ENCODE data around the gene FGF14.

FGF14 gene

DNA sequence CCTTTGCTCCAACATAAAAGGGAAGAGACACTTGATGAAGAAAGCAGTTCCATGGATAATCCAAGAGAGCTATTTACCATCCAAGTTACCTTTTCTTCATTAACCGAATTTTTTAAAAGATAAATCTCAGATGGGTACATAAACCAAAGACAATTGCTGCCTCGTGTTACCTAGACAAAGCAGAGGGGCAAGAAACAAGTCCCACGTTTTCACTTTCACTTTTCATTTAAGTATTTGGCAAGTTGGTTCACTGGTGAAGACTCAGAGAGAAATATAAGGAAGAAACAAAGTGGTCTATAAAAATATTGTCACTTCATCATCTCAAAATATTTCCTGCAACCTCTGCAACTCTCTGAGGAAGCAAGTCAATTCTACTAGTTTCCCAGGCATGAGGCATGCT, 446.1 kb downstream of the FGF14 start (continued):
- TF ChIP-seq, protein P1, sequence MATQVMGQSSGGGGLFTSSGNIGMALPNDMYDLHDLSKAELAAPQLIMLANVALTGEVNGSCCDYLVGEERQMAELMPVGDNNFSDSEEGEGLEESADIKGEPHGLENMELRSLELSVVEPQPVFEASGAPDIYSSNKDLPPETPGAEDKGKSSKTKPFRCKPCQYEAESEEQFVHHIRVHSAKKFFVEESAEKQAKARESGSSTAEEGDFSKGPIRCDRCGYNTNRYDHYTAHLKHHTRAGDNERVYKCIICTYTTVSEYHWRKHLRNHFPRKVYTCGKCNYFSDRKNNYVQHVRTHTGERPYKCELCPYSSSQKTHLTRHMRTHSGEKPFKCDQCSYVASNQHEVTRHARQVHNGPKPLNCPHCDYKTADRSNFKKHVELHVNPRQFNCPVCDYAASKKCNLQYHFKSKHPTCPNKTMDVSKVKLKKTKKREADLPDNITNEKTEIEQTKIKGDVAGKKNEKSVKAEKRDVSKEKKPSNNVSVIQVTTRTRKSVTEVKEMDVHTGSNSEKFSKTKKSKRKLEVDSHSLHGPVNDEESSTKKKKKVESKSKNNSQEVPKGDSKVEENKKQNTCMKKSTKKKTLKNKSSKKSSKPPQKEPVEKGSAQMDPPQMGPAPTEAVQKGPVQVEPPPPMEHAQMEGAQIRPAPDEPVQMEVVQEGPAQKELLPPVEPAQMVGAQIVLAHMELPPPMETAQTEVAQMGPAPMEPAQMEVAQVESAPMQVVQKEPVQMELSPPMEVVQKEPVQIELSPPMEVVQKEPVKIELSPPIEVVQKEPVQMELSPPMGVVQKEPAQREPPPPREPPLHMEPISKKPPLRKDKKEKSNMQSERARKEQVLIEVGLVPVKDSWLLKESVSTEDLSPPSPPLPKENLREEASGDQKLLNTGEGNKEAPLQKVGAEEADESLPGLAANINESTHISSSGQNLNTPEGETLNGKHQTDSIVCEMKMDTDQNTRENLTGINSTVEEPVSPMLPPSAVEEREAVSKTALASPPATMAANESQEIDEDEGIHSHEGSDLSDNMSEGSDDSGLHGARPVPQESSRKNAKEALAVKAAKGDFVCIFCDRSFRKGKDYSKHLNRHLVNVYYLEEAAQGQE (tag by site-specific recombination; IDR thresholded peaks at IDR 0.05): no peak
- TF ChIP-seq ZNF239 (tag by site-specific recombination; IDR thresholded peaks at IDR 0.05) (no peak), ZNF221 (tag by site-specific recombination; IDR thresholded peaks at IDR 0.05; ENCODE audit: borderline replicate concordance) (no peak), PRDM1 (tag by site-specific recombination; IDR thresholded peaks at IDR 0.05) (no peak), ZNF596 (tag by site-specific recombination; IDR thresholded peaks at IDR 0.05) (no peak), ZNF558 (tag by site-specific recombination; IDR thresholded peaks at IDR 0.05) (no peak), ZNF677 (tag by site-specific recombination; IDR thresholded peaks at IDR 0.05) (no peak)

DNA sequence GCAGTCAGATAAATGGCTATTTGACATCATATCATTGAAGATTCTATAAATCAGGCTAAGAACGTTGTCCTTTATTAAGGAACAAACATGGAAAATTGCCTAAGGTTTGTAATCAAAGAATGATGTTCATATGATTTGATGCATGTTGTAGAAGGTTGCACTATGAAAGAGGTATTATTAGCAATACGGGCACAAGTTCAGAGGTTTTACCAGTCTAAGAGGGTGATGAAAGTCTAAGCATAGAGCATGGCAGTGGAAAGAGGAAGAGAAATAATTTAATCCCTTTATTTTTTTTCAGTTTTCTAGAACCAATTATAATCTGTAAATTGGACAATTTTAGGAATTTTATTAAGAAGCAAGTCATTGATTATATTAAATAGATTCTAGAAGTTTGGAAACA, 450.7 kb downstream of the FGF14 start:
- Histone ChIP-seq H3K4me3 (ENCODE audit: low read depth, low read length) (no peak overlapping the region), H3K36me3 (ENCODE audit: control insufficient read depth in 2 of 2, insufficient read depth in 1 of 2, low read length in 2 of 2) (no peaks in the 10 kb centered on the region), H3K9me3 (ENCODE audit: control insufficient read depth, insufficient read depth, low read depth, low read length) (no peaks in the 10 kb centered on the region), H3K4me1 (ENCODE audit: control insufficient read depth, insufficient read depth, low read length) (no peaks in the 10 kb centered on the region), H3K27ac (ENCODE audit: extremely low read depth, low read depth, low read length) (no peak overlapping the region)
- TF ChIP-seq ZNF48 (tag by site-specific recombination; IDR thresholded peaks at IDR 0.05) (no peak), ZNF202 (tag by site-specific recombination; IDR thresholded peaks at IDR 0.05; ENCODE audit: borderline replicate concordance) (no peak), EGR2 (tag by site-specific recombination; IDR thresholded peaks at IDR 0.05; ENCODE audit: low read depth) (no peak), SALL2 (tag by site-specific recombination; IDR thresholded peaks at IDR 0.05; ENCODE audit: borderline replicate concordance) (no peak), ZBTB48 (tag by site-specific recombination; IDR thresholded peaks at IDR 0.05) (no peak), HOXC10 (CRISPR knock-in tag; IDR thresholded peaks at IDR 0.05) (no peak), HOXD13 (CRISPR knock-in tag; IDR thresholded peaks at IDR 0.05; ENCODE audit: borderline replicate concordance) (no peak), ZSCAN23 (tag by site-specific recombination; IDR thresholded peaks at IDR 0.05) (no peak)
- TF ChIP-seq, protein P2, sequence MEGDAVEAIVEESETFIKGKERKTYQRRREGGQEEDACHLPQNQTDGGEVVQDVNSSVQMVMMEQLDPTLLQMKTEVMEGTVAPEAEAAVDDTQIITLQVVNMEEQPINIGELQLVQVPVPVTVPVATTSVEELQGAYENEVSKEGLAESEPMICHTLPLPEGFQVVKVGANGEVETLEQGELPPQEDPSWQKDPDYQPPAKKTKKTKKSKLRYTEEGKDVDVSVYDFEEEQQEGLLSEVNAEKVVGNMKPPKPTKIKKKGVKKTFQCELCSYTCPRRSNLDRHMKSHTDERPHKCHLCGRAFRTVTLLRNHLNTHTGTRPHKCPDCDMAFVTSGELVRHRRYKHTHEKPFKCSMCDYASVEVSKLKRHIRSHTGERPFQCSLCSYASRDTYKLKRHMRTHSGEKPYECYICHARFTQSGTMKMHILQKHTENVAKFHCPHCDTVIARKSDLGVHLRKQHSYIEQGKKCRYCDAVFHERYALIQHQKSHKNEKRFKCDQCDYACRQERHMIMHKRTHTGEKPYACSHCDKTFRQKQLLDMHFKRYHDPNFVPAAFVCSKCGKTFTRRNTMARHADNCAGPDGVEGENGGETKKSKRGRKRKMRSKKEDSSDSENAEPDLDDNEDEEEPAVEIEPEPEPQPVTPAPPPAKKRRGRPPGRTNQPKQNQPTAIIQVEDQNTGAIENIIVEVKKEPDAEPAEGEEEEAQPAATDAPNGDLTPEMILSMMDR (tag by site-specific recombination; IDR thresholded peaks at IDR 0.05): no peak
- CTCF ChIA-PET: interaction anchor here (0.7 to 1.7 kb wide), 2 partner anchors 10 to 138 kb away, joined by 3 to 4 read pairs; no protein-coding TSS in a partner anchor
- POLR2A ChIA-PET: no interaction called here

DNA sequence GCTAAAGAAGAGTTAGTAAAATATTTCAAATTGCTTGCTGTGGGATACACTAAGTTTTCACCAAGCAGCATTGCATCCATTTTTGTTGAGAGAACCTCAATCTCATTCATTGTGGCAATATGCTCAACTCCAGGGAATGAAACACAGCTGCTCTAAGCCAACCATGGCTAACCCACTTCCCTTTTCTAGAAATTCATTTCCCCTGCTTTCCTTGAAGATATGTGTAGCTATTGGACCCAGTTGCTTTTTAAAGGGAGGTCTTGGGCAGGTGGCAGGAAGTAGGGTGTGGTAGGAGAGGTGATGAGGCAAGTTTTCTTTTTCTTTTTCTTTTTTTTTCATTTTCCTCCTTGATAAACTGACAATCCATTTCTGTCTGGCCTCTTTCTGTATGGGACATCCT, 452.2 kb downstream of the FGF14 start:
- H3K36me3 ChIP-seq (ENCODE audit: control insufficient read depth in 2 of 2, insufficient read depth in 1 of 2, low read length in 2 of 2): no peaks in the 10 kb centered on the region
- no peak for TF ChIP-seq ZNF629 (tag by site-specific recombination; IDR thresholded peaks at IDR 0.05)
- no peak for TF ChIP-seq ZSCAN23 (tag by site-specific recombination; IDR thresholded peaks at IDR 0.05)
- TF ChIP-seq, protein P3, sequence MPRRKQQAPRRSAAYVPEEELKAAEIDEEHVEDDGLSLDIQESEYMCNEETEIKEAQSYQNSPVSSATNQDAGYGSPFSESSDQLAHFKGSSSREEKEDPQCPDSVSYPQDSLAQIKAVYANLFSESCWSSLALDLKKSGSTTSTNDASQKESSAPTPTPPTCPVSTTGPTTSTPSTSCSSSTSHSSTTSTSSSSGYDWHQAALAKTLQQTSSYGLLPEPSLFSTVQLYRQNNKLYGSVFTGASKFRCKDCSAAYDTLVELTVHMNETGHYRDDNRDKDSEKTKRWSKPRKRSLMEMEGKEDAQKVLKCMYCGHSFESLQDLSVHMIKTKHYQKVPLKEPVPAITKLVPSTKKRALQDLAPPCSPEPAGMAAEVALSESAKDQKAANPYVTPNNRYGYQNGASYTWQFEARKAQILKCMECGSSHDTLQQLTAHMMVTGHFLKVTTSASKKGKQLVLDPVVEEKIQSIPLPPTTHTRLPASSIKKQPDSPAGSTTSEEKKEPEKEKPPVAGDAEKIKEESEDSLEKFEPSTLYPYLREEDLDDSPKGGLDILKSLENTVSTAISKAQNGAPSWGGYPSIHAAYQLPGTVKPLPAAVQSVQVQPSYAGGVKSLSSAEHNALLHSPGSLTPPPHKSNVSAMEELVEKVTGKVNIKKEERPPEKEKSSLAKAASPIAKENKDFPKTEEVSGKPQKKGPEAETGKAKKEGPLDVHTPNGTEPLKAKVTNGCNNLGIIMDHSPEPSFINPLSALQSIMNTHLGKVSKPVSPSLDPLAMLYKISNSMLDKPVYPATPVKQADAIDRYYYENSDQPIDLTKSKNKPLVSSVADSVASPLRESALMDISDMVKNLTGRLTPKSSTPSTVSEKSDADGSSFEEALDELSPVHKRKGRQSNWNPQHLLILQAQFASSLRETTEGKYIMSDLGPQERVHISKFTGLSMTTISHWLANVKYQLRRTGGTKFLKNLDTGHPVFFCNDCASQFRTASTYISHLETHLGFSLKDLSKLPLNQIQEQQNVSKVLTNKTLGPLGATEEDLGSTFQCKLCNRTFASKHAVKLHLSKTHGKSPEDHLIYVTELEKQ (tag by site-specific recombination; IDR thresholded peaks at IDR 0.05; ENCODE audit: borderline replicate concordance): no peak
- no peak for TF ChIP-seq ZNF391 (tag by site-specific recombination; IDR thresholded peaks at IDR 0.05; ENCODE audit: borderline replicate concordance, low read depth)
- no peak for TF ChIP-seq ZNF155 (tag by site-specific recombination; IDR thresholded peaks at IDR 0.05)
- TF ChIP-seq YY2 (tag by site-specific recombination; IDR thresholded peaks at IDR 0.05): no peak
- POLR2A ChIA-PET: no interaction called here
- no peaks in the 10 kb centered on the region for H3K9me3 ChIP-seq (ENCODE audit: control insufficient read depth, insufficient read depth, low read depth, low read length)
- H3K4me3 ChIP-seq (ENCODE audit: low read depth, low read length): no peak overlapping the region
- no peak overlapping the region for H3K27ac ChIP-seq (ENCODE audit: extremely low read depth, low read depth, low read length)
- H3K4me1 ChIP-seq (ENCODE audit: control insufficient read depth, insufficient read depth, low read length): no peaks in the 10 kb centered on the region
- CTCF ChIA-PET: interaction anchor here (1.7 kb wide), 1 partner anchor 9 kb away, joined by 4 read pairs; no protein-coding TSS in a partner anchor
